HuH-7.5 (cell line): ENCODE data around the gene ERAL1.
A peak's percentile ranks its signal among the peaks of the same experiment; 100 is the strongest.
"Not testable (repeated sequence)": the region's sequence is repeated elsewhere in the genome, so short reads cannot be mapped to it uniquely, and the experiment has no call there.

Experiments
- DNase-seq: peaks from one replicate; pipeline ENCODE4 v3.0.0; 2011; ENCODE audit warnings: low spot score

The ERAL1 gene

DNA sequence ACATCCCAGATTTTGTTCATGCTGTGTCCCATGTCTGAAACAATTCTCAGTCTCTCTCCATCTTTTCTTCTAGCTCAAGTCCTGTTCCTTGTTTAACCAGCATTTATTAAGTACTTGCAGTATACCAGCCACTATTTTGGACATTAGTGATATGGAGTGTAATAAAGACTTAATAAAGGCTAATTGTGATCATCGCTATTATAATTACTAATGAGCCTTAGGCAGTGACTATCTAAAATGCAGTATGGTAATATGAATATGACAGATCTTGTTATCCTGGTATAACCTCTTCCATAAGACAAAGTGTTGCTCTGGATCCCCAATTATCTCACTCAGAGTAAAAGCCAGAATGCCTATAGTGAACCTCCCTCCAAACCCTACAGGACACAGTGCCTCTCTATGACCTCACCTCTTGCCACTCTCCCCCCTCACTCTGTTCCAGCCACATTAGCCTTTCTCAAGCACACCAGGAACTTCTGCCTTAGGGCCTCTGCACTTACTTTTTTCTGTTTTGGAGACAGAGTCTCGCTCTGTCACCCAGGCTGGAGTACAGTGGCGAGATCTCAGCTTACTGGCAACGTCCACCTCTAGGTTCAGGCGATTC is 44.5 kb downstream of the ERAL1 start:
- no peak for DNase-seq

DNA sequence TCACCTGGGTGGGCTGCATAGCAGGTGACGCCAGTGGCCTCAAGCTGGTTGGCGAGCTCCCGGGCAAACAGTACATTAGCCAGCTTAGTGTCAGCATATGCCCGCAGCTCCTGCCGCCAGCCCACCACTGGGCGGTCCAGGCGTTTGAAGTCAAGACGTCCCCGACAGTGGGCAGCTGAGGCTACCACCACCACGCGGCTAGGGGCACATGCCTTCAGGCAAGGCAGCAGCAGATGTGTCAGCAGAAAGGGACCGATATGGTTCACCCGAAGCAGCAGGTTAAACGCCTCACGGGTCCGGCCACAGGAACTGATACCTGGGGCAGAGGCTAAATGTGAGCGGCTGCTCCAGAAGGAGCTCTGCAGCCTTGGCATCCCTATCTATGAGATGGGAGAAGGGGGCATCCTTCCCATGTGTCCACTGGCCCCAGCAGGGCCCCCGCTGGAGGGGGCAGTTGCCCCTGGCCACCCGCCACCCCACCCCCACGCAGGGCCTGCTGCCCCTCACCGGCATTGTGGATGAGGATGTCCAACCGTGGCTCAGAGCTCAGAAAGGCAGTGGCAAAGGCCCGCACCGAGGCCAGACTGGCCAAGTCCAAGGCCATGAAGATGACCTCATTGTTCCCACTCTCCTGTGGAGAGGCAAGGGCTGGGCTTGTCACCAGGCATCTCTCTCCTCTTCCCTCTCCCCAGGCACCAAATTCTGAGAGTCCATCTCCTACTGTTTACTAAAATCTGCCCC is 46.3 kb downstream of the ERAL1 start:
- DNase-seq, result no peak

DNA sequence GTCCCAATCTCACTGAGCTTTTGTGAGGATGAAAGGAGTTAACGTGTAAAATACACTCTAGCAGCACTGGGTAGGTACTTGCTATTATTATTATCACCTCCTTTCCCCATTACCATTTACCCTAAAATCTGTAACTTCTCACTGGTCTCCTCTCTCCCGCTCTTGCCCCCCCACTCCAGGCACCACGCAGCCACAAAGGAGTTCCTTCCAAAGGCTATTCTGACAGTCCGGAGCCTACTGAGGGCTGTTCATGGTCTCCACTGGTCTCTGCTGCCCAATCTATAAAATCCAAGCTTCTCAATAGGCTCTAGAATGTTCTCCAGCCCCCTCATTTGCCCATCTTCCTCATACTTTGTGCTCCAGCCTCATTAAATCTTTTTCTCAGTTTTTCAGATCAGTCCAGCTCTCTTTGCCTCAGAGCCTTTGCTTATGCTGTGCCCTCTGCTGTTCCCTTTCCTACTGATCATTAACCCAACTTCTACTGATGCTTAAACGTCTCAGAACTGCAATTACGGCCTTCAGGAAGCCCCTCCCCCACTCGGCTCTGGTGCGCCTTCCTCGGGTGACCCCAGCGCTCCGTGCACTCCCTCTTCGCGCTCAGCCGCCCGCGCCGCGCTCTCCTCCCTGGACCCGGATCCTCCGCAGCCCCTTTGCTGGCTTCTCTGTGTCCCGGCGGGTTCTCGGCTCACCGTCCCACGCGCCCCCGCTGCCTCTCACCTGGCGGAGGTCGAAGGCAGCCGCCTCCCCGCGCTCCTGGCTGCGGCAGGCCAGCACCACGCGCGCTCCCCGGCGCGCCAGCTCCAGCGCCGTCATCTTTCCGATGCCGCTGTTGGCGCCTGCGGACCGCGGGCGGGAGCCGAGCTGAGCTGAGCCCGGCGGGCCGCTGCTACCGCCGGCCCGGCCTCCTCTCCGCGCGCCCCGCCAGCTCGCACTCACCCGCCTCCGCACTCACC is 47.3 kb downstream of the ERAL1 start:
- peak; percentile 84 for DNase-seq

DNA sequence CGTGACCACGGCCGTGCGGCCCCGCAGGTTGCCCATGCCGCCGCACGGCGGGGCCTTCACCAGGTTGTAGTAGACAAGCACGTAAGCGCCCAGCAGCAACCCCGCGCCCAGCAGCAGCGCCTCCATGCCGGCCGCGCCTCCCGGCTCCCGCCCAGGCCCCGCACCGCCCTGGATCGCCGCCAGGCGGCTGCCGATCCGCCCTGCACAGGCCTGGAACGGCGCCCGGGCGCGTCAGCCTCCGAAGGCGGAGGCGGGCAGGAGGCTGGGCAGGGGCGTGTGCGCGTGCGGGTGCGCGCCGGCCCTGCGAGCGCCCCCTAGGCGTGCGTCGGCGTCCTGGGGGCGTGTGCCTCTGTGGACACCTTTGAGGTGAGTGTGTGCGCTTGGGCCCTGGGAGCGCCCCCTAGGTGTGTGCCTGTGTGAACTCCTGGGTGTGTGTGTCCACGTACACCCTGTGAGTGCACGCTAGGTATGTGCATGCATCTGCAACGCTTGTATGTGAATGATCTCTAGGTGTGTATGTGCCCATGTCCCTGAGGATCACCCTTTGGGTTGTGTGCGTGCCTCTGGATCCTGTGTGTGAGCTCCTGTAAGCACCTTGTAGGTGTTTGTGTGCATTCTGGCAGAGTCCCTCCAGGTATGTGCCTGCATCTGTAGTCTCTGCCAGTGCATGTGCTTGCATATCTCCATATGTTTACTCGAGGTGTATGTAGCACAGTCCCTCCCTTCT is 48.2 kb downstream of the ERAL1 start, which contains the start of gene DHRS13:
Gene DHRS13 (minus strand): TSS at position 261 of the 727 bp plus-strand sequence. CDS start 135 bp downstream, at position 126.
- DNase-seq, result peak; percentile 96

DNA sequence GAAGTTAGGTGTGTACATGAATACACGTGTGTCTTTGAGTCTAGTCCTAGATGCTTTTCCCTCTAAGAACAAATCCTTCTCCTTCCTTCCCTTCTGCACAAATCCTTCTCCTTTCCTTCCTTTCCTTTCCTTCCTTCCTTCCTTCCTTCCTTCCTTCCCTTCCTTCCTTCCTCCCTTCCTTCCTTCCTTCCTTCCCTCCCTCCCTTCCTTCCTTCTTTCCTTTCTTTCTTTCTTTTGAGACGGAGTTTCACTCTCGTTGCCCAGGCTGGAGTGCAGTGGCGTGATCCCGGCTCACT is 48.7 kb downstream of the ERAL1 start:
- DNase-seq, result not testable (repeated sequence)

DNA sequence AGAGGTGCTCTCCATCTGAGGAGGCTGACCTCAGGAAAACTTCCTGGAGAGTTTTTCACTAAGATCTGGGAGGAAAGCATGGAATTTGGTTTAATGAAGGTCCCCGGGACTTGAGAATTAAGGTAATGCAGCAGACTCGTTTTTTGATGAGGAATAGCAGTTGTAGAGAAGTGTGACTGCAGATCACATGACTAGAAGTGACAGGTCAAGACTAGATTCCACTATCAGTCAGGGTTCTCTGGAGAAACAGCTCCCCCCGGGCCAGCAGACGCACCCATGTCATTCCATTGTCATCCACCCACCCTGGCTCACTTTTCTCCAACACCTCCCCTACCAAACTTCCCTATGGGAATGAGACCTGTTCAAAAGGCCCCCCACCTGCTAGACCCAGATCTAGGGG is 50.0 kb downstream of the ERAL1 start:
- no peak for DNase-seq

DNA sequence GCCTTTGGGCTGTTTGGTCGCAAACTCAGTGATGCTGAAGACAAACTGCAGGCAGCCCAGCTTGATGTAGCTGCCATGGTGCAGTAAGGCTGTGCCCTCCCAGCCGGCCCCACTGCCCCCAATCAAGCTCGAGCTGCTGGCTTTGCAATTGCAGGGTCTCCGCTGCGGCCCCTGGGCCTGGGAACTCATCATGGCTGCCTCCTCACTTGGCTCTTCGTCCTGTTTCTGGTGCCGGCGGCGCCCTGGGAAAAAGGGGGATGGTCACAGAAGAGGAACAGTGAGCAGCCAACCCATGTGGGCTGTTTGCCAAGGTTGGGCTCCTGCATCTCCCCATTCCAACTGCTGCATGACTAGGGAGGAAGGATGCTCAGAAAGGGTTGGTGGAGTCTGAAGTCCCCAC is 51.5 kb downstream of the ERAL1 start:
- no peak for DNase-seq

DNA sequence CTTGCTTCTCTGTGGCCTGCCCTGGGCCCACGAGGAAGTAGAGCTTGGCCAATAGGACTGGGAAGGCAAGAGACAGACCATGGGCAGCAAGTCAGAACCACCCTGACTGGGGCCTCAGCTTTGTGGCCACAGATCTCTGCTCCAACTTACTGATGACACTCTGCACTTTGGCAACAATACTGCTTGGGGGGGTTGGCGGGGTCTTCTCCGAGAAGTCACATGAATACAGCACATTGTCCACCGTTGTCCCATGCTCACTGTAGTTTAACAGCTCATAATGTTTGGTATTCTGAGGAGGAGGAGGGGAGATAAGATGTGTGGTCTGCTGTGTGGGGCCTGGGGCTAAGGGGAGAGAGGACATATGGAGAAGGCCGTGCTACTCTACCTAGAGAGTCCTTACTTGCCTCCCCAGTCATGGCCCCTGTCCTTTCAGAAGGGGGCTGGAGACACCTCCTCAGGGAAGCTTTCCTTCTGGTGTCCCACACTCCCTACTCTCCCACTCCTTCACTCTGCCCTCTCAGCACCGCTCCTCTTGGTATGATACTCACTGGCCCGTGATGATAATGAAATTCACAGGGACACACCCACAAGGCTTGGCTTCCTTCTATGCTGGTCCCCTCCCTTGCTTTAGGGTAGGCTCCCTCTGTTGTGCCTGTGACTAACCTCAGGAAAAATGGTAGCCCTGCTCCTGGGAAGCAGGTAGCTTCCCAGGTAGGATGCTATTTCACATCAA is 52.1 kb downstream of the ERAL1 start:
- no peak for DNase-seq

DNA sequence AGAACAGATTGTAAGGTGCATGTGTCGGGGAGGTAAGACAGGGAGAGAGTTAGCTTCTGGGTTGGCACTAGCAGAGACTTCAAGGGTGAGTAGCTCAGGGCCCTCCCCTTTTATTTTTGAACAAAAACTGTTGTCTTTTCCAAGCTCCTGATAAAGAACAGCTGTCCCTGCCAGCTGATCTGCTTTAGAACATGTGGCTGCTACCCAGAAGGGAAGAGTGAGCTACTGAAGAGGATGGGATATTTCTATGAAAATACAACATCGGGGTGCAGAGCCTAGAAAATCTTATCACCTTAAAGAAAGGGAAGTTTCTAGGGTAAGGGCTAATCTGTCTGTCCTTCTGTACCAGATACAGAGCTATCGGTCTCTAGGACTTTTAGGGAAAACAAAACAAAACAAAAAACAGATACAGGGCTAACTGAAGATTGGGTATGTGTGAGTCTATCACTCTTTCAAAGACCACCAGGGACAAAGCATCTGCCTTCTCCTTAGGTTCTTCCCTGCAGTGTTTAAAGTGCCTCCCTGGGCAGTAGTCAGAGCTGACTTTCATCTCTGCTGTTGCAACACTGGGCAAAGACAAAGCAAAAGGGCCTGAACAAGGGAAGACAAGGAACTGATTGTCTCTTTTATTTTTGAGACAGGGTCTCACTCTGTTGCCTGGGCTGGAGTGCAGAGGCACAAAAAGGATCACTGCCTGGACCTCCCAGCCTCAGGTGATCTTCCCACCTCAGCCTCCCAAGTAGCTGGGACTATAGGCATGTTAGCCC is 53.1 kb downstream of the ERAL1 start:
- DNase-seq, result no peak

DNA sequence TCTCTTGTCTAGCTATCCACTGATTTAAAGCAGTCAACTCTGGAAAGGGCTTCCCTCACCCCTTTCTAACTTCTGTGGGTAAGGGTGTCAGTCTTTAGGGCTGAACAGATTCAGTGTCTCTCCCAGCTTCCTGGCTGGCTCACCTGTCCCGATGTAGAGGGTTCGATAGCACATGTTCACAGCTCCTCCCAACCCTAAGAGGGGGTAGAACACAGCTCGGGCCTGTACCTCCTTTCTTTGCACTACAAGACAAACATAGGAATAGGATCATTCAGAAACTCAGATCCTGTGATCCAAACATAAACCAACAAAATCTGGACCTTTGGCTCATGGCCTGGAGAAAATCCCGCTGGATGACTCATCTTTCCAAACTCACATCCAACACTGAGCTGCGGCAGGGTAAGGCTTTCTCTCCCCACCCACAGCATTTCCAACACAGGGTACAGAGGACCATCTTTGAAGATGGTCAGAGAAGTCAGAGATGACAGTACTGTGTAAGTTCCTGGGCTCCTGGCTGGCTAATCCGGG is 53.9 kb downstream of the ERAL1 start:
- no peak for DNase-seq

DNA sequence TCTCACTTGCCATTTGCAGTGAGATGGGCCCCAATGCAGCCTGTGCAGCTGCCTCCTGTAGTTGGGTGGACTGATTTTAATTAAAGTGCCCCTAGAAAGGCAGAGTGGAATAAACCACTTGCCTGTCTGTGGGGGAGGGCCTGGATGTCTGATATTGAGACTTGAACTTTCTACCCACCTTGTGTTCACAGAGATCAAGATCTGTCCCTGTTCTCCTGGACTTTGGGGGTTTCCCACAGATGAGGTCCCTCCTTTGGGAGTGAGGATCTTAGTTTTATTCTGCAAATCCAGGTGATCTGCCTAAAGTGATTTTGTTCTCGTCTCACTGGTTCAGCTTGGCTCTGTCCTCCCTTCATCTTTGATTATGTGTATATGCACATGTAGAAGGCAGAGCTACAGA is 55.7 kb downstream of the ERAL1 start:
- DNase-seq, result no peak
